NCI-H2029 treated with DMSO at 0.1 percent for 48 hours (cell line): ENCODE results near the gene CRIP2.

ENCODE experiments used
- DNase-seq: peaks from one replicate; lab custom pipeline; 2025; lab: John Stamatoyannopoulos, UW

Gene CRIP2

GRCh38 chr14:105527826-105528585 is 53.4 kb downstream of the CRIP2 start:
- no peak for DNase-seq

GRCh38 chr14:105528586-105529318 is 54.1 kb downstream of the CRIP2 start:
- no peak for DNase-seq

GRCh38 chr14:105529319-105529568 is 54.6 kb downstream of the CRIP2 start:
- DNase-seq = no peak
